ENCODE measurements around the gene COX7B2.

COX7B2 gene

GRCh38 chr4:46927201-46927600 is 18.2 kb upstream of the COX7B2 start:
- no peak overlapping the region for H3K27ac Mint-ChIP-seq
- no peaks in the 10 kb centered on the region for H3K36me3 Mint-ChIP-seq
- H3K9me3 Mint-ChIP-seq = no peaks in the 10 kb centered on the region
- no peak for ATAC-seq
- H3K27me3 Mint-ChIP-seq = no peaks in the 10 kb centered on the region
- H3K4me3 Mint-ChIP-seq = no peak overlapping the region
- no peaks in the 10 kb centered on the region for H3K4me1 Mint-ChIP-seq

DNA sequence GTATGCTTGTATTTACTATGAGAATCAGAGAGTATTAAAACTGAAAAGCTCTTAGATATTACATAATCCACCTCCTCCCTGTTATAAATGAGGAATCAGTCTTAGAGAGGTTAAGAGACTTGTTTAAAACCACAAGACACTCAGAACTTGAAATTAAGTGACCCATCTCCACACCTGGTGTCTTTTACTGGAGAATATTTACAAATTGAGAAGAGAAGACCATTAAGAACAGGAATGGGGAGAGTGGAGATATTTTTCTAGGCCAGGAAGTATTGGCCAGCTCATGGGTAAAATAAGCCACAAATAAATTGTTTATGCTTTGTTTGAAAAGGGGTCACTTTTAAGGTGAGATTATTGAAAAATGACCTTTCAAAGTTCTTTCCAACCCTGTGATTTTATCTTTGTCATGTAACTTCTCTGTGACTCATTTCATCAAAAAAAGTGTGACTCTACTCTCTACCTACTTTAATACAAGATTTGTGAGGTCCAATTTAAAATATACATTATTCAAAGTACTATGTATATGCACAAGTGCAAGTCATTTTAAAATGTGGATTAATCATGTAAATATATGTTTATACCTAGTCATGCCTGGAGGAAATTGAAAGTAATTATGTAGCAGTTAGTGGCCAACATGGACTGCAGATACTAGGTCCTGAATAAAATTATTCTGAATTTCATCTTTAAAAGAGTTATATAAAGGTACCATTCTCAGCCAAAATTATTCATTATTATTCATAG is 15.9 kb upstream of the COX7B2 start:
- Mint-ChIP-seq H3K4me3 (no peak overlapping the region), H3K36me3 (no peaks in the 10 kb centered on the region), H3K4me1 (no peaks in the 10 kb centered on the region), H3K9me3 (no peaks in the 10 kb centered on the region), H3K27ac (no peak overlapping the region), H3K27me3 (no peaks in the 10 kb centered on the region)
- ATAC-seq = no peak

DNA sequence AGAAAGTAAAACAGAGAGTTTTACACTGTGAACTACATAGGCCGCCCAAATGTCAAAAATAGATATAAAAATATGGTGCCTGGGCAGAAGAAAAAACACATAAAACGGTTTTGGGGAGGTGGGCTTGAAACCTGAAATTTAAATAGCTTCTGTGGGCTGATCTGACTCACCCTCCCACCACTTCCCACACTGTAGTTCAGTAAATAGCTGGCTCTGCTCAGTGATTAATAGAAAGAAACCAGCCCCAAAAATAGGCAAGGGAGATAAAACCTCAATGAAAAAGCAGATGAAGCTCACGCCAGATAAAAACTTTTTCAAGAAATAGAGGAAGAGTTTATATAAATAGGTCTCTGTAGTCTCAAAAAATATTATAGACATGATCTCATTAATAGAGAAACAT is 13.2 kb upstream of the COX7B2 start:
- H3K27ac Mint-ChIP-seq = no peak overlapping the region
- ATAC-seq = no peak
- H3K4me1 Mint-ChIP-seq = no peaks in the 10 kb centered on the region
- no peaks in the 10 kb centered on the region for H3K36me3 Mint-ChIP-seq
- no peaks in the 10 kb centered on the region for H3K27me3 Mint-ChIP-seq
- H3K4me3 Mint-ChIP-seq = no peak overlapping the region
- no peaks in the 10 kb centered on the region for H3K9me3 Mint-ChIP-seq

- no peaks in the 10 kb centered on the region for H3K9me3 Mint-ChIP-seq
- H3K4me3 Mint-ChIP-seq = no peak overlapping the region
- H3K36me3 Mint-ChIP-seq = no peaks in the 10 kb centered on the region
- no peaks in the 10 kb centered on the region for H3K27me3 Mint-ChIP-seq
- ATAC-seq = no peak
- H3K4me1 Mint-ChIP-seq = no peaks in the 10 kb centered on the region
- no peak overlapping the region for H3K27ac Mint-ChIP-seq
These were observed 897 bp downstream of the COX7B2 start for GRCh38 chr4:46908148-46908547.

GRCh38 chr4:46900082-46900481 is 9.0 kb downstream of the COX7B2 start:
- Mint-ChIP-seq H3K4me3 (no peak overlapping the region), H3K36me3 (no peaks in the 10 kb centered on the region), H3K4me1 (no peaks in the 10 kb centered on the region), H3K27ac (no peak overlapping the region), H3K27me3 (no peaks in the 10 kb centered on the region), H3K9me3 (no peaks in the 10 kb centered on the region)
- ATAC-seq = no peak

DNA sequence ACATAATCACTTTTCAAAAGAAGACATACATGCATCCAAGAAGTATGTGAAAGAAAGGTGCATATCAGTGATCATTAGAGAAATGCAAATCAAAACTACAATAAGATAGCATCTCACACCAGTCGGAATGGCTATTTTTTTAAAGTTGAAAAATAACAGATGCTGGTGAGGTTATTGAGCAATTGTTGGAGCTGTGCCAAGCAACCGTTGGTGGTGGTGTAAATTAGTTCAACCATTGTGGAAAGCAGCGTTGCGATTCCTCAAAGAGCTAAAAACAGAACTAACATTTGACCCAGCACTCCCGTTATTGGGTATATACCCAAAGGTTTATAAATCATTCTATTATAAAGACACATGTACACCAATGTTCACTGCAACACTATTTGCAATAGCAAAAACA is 14.2 kb downstream of the COX7B2 start:
- Mint-ChIP-seq H3K36me3 (no peaks in the 10 kb centered on the region), H3K27me3 (no peaks in the 10 kb centered on the region), H3K4me3 (no peak overlapping the region), H3K4me1 (no peaks in the 10 kb centered on the region), H3K9me3 (peaks cover 3% of the 10 kb centered on the region), H3K27ac (no peak overlapping the region)
- ATAC-seq = no peak

DNA sequence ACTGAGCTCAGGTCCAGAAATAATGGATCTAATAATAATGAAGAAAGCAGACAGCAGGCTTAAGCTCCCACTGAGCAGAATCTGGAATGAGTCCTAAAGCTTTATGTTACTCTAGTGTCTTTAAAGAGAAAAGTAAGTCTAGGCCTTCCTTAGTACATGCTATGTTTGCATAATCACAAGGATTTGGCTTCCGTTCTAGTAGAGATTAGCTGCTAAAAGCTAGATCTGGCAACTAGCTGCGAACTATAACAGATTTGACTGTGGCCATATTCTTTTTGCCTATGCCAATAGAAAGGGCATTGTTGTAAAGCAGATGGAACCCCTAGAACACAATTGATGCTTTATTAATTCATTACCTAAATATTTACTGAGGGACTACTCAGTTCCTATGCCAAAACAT is 19.0 kb downstream of the COX7B2 start:
- Mint-ChIP-seq H3K27me3 (no peaks in the 10 kb centered on the region), H3K27ac (no peak overlapping the region), H3K36me3 (no peaks in the 10 kb centered on the region), H3K4me1 (no peaks in the 10 kb centered on the region), H3K4me3 (no peak overlapping the region), H3K9me3 (peaks cover 5% of the 10 kb centered on the region)
- ATAC-seq = no peak

- no peak for ATAC-seq
- H3K4me1 Mint-ChIP-seq = no peaks in the 10 kb centered on the region
- H3K27ac Mint-ChIP-seq = no peak overlapping the region
- H3K9me3 Mint-ChIP-seq = peaks cover 5% of the 10 kb centered on the region
- H3K4me3 Mint-ChIP-seq = no peak overlapping the region
- H3K27me3 Mint-ChIP-seq = no peaks in the 10 kb centered on the region
- H3K36me3 Mint-ChIP-seq = no peaks in the 10 kb centered on the region
These were observed 19.6 kb downstream of the COX7B2 start for GRCh38 chr4:46889410-46889809.

DNA sequence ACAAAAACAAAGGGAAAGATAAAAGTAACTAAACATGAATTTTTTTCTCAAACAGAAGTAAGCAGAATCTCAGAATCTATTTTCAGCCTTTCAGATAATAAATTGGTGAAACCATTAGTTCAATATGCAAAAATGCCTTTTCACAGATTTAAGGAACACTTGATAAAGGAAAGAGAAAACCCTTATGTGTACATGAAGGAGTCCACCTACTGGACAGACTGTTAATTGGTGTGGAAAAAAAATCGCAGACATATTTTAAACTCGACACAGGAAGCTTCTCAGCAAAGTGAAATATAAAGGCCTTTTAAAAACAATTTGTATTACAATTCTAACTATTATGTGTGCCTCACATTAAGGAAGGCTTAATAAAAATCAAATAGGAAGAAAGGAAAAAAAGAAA is 22.3 kb downstream of the COX7B2 start:
- H3K9me3 Mint-ChIP-seq = peaks cover 5% of the 10 kb centered on the region
- ATAC-seq = no peak
- no peaks in the 10 kb centered on the region for H3K27me3 Mint-ChIP-seq
- H3K27ac Mint-ChIP-seq = no peak overlapping the region
- no peak overlapping the region for H3K4me3 Mint-ChIP-seq
- no peaks in the 10 kb centered on the region for H3K36me3 Mint-ChIP-seq
- no peaks in the 10 kb centered on the region for H3K4me1 Mint-ChIP-seq

DNA sequence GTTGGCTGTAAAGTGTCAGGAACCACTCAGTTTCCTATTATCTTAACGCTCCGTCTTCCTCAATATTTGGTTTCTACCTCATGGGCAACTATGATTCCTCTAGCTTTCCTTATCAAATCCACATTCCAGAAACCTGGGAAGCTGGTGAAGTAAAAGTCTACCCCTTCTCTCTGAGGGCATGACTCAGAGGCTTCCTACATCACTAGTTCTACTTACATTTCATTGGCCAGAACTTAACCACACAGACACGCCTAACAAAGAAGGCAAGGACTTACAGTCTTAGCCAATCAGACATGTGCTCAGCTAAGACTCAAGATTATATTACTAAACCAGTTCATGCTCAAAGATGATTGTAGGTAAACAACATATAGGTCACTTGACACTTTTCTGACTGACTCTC is 30.4 kb downstream of the COX7B2 start:
- no peaks in the 10 kb centered on the region for H3K36me3 Mint-ChIP-seq
- no peaks in the 10 kb centered on the region for H3K4me1 Mint-ChIP-seq
- no peak overlapping the region for H3K4me3 Mint-ChIP-seq
- peaks cover 2% of the 10 kb centered on the region for H3K9me3 Mint-ChIP-seq
- ATAC-seq = no peak
- no peaks in the 10 kb centered on the region for H3K27me3 Mint-ChIP-seq
- H3K27ac Mint-ChIP-seq = no peak overlapping the region

- Mint-ChIP-seq H3K27me3 (no peaks in the 10 kb centered on the region), H3K27ac (no peak overlapping the region), H3K4me3 (no peak overlapping the region), H3K9me3 (no peaks in the 10 kb centered on the region), H3K4me1 (no peaks in the 10 kb centered on the region), H3K36me3 (no peaks in the 10 kb centered on the region)
- no peak for ATAC-seq
These were observed 34.2 kb downstream of the COX7B2 start for GRCh38 chr4:46874811-46875210.

DNA sequence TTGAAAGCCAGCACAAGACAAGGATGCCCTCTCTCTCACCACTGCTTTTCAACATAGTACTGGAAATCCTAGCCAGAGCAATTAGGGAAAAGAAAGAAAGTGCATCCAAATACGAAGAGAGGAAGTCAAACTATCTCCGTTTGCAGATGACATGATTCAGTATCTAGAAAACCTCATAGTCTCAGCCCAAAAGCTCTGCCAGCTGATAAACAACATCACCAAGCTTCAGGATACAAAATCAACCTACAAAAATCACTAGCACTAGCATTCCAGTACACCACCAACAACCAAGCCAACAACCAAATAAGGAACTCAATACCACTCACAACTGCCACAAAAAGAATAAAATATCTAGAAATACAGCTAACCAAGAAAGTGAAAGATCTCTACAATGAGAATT is 38.6 kb downstream of the COX7B2 start:
- no peak for ATAC-seq
- H3K4me1 Mint-ChIP-seq = no peaks in the 10 kb centered on the region
- no peak overlapping the region for H3K27ac Mint-ChIP-seq
- no peaks in the 10 kb centered on the region for H3K27me3 Mint-ChIP-seq
- no peaks in the 10 kb centered on the region for H3K36me3 Mint-ChIP-seq
- no peaks in the 10 kb centered on the region for H3K9me3 Mint-ChIP-seq
- no peak overlapping the region for H3K4me3 Mint-ChIP-seq

GRCh38 chr4:46856333-46856732 is 52.7 kb downstream of the COX7B2 start:
- ATAC-seq = no peak
- H3K27ac Mint-ChIP-seq = no peak overlapping the region
- no peaks in the 10 kb centered on the region for H3K27me3 Mint-ChIP-seq
- no peaks in the 10 kb centered on the region for H3K4me1 Mint-ChIP-seq
- no peaks in the 10 kb centered on the region for H3K9me3 Mint-ChIP-seq
- no peak overlapping the region for H3K4me3 Mint-ChIP-seq
- H3K36me3 Mint-ChIP-seq = no peaks in the 10 kb centered on the region

GRCh38 chr4:46852800-46853199 is 56.2 kb downstream of the COX7B2 start:
- no peak overlapping the region for H3K27ac Mint-ChIP-seq
- H3K9me3 Mint-ChIP-seq = no peaks in the 10 kb centered on the region
- no peaks in the 10 kb centered on the region for H3K36me3 Mint-ChIP-seq
- ATAC-seq = no peak
- no peaks in the 10 kb centered on the region for H3K4me1 Mint-ChIP-seq
- H3K4me3 Mint-ChIP-seq = no peak overlapping the region
- H3K27me3 Mint-ChIP-seq = no peaks in the 10 kb centered on the region

GRCh38 chr4:46850026-46850425 is 59.0 kb downstream of the COX7B2 start:
- ATAC-seq = no peak
- Mint-ChIP-seq H3K36me3 (no peaks in the 10 kb centered on the region), H3K27ac (no peak overlapping the region), H3K27me3 (no peaks in the 10 kb centered on the region), H3K4me1 (no peaks in the 10 kb centered on the region), H3K9me3 (no peaks in the 10 kb centered on the region), H3K4me3 (no peak overlapping the region)

DNA sequence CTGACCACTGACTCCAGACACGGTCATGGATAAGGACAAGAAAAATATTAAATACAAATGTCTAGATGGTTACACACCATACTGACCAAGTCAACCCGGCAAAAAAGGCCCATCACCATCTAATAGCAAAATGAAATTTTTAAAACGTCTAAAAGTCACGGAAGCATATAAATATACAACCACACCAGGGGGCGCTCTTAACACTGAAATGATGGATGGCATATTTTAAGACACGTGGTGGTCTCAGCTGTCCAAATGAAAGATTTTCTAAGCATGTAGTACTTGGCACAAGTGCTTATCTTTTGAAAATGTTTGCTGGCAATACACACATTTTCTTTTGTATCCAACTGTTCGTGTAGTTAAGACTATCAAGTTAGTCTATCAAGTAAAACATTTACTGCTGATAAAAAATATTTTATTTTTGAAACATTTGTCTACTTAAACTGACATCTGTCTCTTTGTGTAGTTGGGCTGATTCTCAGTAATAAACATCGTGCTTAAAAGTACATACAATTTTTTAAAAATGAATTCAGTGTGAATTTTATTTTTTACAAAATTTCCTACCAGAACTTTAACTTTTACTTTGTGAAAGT is 64.6 kb downstream of the COX7B2 start:
- no peak overlapping the region for H3K4me3 Mint-ChIP-seq
- H3K27ac Mint-ChIP-seq = no peak overlapping the region
- H3K9me3 Mint-ChIP-seq = no peaks in the 10 kb centered on the region
- H3K36me3 Mint-ChIP-seq = no peaks in the 10 kb centered on the region
- no peaks in the 10 kb centered on the region for H3K4me1 Mint-ChIP-seq
- H3K27me3 Mint-ChIP-seq = no peaks in the 10 kb centered on the region
- ATAC-seq = no peak
